K562 (cell line): Measurements from ENCODE around the gene TFCP2. TPM values are rescaled to one million over a fixed set of nuclear protein-coding genes. Genes with fewer than 3 reads are reported as not detected.

Experiments
- BDP1 ChIP-seq: IDR thresholded peaks from 3 replicates; pipeline ENCODE4 v1.6.1; 2011; ENCODE audit not compliant: insufficient read length, insufficient read depth
- CHCHD3 ChIP-seq: fragments of 250-450 bp; sonication (Bioruptor Pico); IDR thresholded peaks from 2 replicates; pipeline ENCODE4 v2.1.2; 2022; ENCODE audit warnings: mild to moderate bottlenecking
- CTCF ChIP-seq, 3 experiments: IDR thresholded peaks in 2 of 3; conservative IDR thresholded peaks in 1 of 3; 2 replicates each; pipeline ENCODE4 v1.5.1; 2011 to 2012; ENCODE audit warnings: low read length in 3 of 3, mild to moderate bottlenecking in 3 of 3, control low read depth in 2 of 3, improper control_type of control experiment in 1 of 3, inconsistent platforms in 1 of 3, low read depth in 1 of 3, mixed read lengths in 1 of 3, moderate library complexity in 1 of 3; ENCODE audit not compliant: insufficient read depth in 2 of 3
- FOXA3 ChIP-seq, 2 experiments: fragments of 450-650 bp in 1 of 2; sonication (generic) in 1 of 2; formaldehyde crosslinking; IDR thresholded peaks in 1 of 2; conservative IDR thresholded peaks in 1 of 2; 2 replicates each; pipeline versions ENCODE4 v1.4.0 to v1.8.0; 2020 to 2022; ENCODE audit warnings: mild to moderate bottlenecking in 2 of 2, missing genetic modification reagents in 1 of 2
- HMBOX1 ChIP-seq: sonication (generic); IDR thresholded peaks from 2 replicates; pipeline ENCODE4 v1.6.1; 2016
- KLF1 ChIP-seq: fragments of 450-650 bp; IDR thresholded peaks from 2 replicates; pipeline ENCODE4 v1.6.1; 2016; ENCODE audit warnings: missing genetic modification characterization, missing compliant biosample characterization
- LEF1 ChIP-seq: fragments of 450-650 bp; IDR thresholded peaks from 2 replicates; pipeline ENCODE4 v1.6.1; 2016; ENCODE audit warnings: mild to moderate bottlenecking
- MBD2 ChIP-seq: sonication (generic); IDR thresholded peaks from 2 replicates; pipeline ENCODE4 v1.6.1; 2016; ENCODE audit warnings: low read depth, borderline replicate concordance
- MLLT1 ChIP-seq, 2 experiments: fragments of 450-650 bp; IDR thresholded peaks; 2 replicates each; pipeline ENCODE4 v1.6.1; 2016
- NFIC ChIP-seq: fragments of 450-650 bp; IDR thresholded peaks from 2 replicates; pipeline ENCODE4 v1.6.1; 2017; ENCODE audit warnings: mild to moderate bottlenecking, inconsistent platforms
- POLR2B ChIP-seq: fragments of 450-650 bp; IDR thresholded peaks from 2 replicates; pipeline ENCODE4 v1.6.1; 2018; ENCODE audit warnings: low read depth; ENCODE audit not compliant: partially characterized antibody
- SRSF3 ChIP-seq: fragments of 200-400 bp; formaldehyde crosslinking; IDR thresholded peaks from 2 replicates; pipeline ENCODE4 v1.6.1; 2016; ENCODE audit warnings: mild to moderate bottlenecking, low read length, moderate library complexity; ENCODE audit not compliant: insufficient read depth
- TBP ChIP-seq: optimal IDR thresholded peaks from 2 replicates; pipeline ENCODE3; 2011; ENCODE audit warnings: low read depth, low read length, improper control_type of control experiment
- ZBTB49 ChIP-seq: sonication (generic); formaldehyde crosslinking; IDR thresholded peaks from 2 replicates; pipeline ENCODE4 v1.8.0; 2022; ENCODE audit warnings: missing genetic modification reagents, mild to moderate bottlenecking, borderline replicate concordance
- ZNF239 ChIP-seq: fragments of 250-450 bp; sonication (Bioruptor Pico); IDR thresholded peaks from 2 replicates; pipeline ENCODE4 v1.4.0; 2020; ENCODE audit warnings: mild to moderate bottlenecking
- ZNF589 ChIP-seq: fragments of 200-800 bp; sonication (Bioruptor generic); IDR thresholded peaks from 2 replicates; pipeline ENCODE4 v1.6.1; 2016; ENCODE audit warnings: low read depth, missing genetic modification characterization, missing compliant biosample characterization
- polyA plus RNA-seq, 8 experiments: library from polyadenylated mRNA; depleted of rRNA in 4 of 8; stranded (reverse) in 5 of 8; unstranded in 3 of 8; fragments of >200 nt; fragmentation: Nextera tagmentation in 2 of 8; fragmentation: Illumina TruSeq in 1 of 8; extraction: Ambion mirVana in 2 of 8; extraction: Trizol in 1 of 8; gene quantifications; 2 replicates each; pipeline versions ENCODE4 v1.2.1 to v1.2.3, GENCODE V29; 2011 to 2014; ENCODE audit warnings: inconsistent platforms in 1 of 8, missing spikeins in 1 of 8
- total RNA-seq, 7 experiments: library from RNA; depleted of rRNA in 6 of 7; stranded (reverse); fragments of >200 nt in 6 of 7; fragmentation: Illumina TruSeq in 2 of 7; extraction: Trizol in 2 of 7; gene quantifications; 2 replicates each; pipeline versions ENCODE4 v1.2.1 to v1.2.3, GENCODE V29; 2011 to 2021; ENCODE audit warnings: low replicate concordance in 1 of 7

Gene TFCP2
- total and polyA plus RNA-seq, 9 of the 15 experiments (the other 6 are each of a cell fraction or from before 2014, with no cell fraction given) = 8.0 to 38.9 (median 19.3) TPM

- no peak; a peak in 1 of 4 replicates for TF ChIP-seq FOXA3 (CRISPR knock-in tag; conservative IDR thresholded peaks at IDR 0.05 in 1 of 2, IDR thresholded peaks at IDR 0.05 in 1 of 2)
- TF ChIP-seq CTCF (IDR thresholded peaks at IDR 0.05 in 2 of 3, conservative IDR thresholded peaks at IDR 0.05 in 1 of 3; ENCODE audit: insufficient read depth in 2 of 3, low read depth in 1 of 3, low read length in 3 of 3) = no peak
- TF ChIP-seq KLF1 (tag) = no peak
- no peak for TF ChIP-seq BDP1
- no peak for TF ChIP-seq CHCHD3 (CRISPR knock-in tag)
- TF ChIP-seq TBP = no peak
- peak; percentile 55 to 80; a peak in 2 of 4 replicates for TF ChIP-seq MLLT1 (IDR thresholded peaks at IDR 0.05)
- TF ChIP-seq POLR2B = no peak
- TF ChIP-seq LEF1 = no peak
- TF ChIP-seq ZNF239 = no peak
- 0 out of 2 replicates have a peak, but pooled peaks have one; percentile 36 for TF ChIP-seq ZBTB49
- TF ChIP-seq ZNF589 = no peak; the same call in 1 of the 2 replicates
- no peak for TF ChIP-seq NFIC
- TF ChIP-seq SRSF3 = no peak
- no peak for TF ChIP-seq MBD2
- no peak for TF ChIP-seq HMBOX1
Measured at GRCh38 chr12:51082561-51083125, 90.3 kb downstream of the TFCP2 start (continued).
